Dedifferentiated amniotic fluid mesenchymal stem cell (primary cell): ENCODE results near the gene PSME4.
"Not testable (repeated sequence)": the region's sequence is repeated elsewhere in the genome, so short reads cannot be mapped to it uniquely, and the experiment has no call there.

Source experiments
- DNase-seq: peaks from one replicate; pipeline ENCODE4 v3.0.0-alpha.2; 2016; ENCODE audit errors: extremely low spot score

PSME4 gene

DNA sequence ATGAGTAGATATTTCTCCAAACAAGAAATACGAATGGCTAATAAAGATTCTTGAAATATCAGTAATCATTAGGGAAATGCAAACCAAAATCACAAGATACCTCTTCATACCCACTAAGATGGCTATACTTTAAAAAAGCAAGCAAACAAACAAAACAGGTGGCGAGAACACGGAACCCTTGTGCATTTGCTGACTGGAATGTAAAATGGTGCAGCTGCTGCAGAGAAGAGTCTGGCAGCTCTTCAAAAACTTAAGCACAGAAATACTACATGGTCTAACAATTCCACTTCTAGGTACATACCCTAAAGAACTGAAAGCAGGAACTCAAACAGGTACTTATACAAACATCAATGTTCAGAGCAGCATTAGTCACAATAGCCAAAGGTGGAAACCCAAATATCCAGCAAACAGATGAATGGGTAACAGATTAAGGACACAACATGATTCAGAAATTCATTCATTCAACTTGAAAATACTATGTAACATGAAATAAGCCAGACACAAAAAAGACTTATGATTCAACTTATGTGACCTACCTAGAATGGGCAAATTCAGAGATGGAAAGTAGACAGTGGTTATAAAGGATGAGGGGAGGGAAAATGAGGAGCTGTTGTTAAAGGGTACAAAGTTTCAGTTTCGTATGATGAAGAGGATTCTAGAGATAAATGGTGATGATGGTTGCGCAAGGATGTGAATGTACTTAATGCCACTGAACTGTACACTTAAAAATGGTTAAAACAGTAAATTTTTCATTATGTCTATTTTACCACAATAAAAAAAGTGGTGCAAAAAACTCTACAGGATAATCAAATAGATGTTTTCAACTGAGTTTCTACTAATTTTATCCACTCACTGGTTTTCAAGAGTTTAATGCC, 84.2 kb downstream of the PSME4 start:
- DNase-seq: no peak

DNA sequence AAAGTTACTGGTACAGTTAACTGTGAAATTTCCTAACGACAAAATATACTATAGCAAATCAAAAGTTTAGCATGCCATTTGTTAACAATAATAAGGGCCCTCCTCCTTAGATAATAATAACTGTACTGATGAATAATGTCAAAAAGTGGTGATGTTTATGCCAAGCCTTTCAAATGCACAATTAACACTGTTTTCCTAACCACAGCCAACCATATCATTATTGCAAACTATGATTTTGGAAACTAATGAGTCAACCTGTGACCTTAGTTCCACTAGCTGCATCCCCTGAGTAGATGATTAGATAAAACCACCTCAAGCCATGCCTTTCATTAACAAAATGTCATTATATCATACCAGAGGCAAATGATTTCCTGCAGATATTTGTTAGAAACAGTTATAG, 85.9 kb downstream of the PSME4 start:
- no peak for DNase-seq

DNA sequence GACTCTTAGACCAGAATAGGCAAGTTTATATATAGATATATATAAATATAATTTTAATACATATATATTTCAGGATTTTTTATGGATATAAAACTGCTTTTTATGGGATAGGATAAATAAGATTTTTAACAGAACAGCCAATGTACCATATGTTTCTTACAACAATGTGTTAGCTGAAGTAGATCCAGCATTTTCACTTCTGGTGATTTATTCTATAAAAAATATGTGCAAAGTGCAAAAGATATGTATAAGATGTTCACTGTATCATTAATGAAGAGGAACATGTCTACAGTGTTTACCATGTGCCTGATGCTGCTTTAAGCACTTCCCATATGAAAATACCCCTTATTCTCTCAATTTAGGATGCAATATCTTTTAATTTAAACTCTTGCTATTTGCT, 88.8 kb downstream of the PSME4 start:
- DNase-seq: no peak

DNA sequence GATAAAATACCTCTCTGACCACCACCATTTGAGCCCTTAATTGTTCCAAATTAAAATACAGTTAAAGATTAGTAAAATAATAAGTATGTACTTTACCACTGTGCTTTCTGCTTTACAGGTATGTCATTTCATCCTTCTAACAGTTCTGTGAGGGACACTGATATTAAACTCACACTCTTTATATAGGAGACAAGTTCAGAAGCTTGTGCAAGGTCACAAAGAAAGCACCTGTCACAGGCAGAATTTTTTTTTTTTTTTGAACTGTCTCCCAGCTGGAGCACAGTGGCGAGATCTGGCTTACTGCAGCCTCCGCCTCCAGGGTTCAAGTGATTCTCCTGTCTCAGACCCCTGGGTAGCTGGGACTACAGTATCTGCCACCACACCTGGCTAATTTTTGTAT, 89.4 kb downstream of the PSME4 start:
- DNase-seq: no peak

DNA sequence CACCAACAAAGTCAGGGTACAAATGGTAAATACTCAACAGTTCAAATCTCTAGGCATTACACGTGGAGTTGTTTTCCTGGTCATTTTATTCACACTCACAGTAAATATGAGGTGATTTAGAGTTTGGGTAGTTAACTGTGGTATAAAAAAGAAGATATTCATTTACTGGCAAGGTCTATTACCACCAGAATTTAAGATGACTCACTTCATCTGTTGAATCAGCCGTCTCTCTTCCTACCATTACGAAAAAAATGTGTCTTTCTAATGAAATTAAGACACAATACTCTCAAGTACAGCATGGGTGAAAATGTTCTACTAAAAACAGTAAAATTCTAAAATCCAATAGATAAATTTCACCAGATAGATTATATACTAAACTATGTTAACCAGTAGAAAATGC, 90.0 kb downstream of the PSME4 start:
- peak; percentile 28 for DNase-seq

DNA sequence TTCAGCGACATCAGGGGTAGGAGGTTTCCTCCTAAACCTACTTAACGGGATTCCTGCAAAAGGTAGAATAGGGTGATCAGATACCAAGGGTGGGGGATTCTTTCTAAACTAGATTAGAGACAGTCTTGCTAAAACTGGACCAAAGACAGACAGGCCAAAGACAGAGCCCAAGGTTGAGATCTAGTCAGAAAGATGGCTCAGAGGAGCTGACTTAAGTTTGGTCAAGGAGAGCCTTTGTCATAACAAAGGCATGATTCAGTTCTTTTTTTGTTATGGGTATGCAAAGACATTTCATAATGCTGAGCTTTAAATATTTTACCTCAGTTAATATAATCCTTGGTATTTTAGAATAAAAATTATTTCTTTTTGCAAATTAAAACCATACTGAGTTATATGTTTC, 93.2 kb downstream of the PSME4 start:
- no peak for DNase-seq

DNA sequence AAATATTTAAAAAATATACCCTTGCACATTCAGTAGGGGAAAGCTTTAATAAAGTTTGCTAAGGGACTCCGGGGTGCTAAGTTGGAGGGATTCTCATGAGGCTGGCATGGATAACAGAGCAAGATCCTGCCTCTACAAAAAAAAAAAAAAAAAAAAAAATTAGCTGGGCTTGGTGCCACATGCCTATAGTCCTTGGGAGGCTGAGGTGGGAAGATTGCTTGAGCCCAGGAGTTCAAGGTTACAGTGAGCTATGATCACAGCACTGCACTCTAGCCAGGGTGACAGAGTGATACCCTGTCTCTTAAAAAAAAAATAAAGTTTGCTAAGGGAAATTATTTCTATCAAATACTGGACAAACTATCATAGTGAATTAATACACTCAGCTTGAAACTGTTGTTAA, 93.7 kb downstream of the PSME4 start:
- no peak for DNase-seq

DNA sequence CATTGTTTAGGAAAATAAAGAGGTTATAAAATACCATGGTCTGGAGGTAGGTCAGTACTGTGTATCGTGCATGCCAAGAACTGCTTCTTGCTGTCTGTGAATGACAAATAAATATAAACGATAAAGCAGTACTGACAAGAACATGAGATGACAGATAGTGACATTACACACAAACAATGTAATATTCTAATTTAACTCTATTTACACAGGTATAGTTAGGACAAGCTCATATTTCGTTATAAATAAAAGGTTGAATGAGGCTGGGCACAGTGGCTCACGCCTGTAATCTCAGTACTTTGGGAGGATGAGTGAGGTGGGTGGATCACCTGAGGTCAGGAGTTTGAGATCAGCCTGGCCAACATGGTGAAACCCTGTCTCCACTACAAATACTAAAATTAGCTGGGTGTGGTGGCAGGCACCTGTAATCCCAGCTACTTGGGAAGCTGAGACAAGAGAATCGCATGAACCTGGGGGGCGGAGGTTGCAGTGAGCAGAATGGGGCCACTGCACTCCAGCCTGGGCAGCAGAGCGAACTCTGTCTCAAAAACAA, 96.3 kb downstream of the PSME4 start:
- DNase-seq: no peak

DNA sequence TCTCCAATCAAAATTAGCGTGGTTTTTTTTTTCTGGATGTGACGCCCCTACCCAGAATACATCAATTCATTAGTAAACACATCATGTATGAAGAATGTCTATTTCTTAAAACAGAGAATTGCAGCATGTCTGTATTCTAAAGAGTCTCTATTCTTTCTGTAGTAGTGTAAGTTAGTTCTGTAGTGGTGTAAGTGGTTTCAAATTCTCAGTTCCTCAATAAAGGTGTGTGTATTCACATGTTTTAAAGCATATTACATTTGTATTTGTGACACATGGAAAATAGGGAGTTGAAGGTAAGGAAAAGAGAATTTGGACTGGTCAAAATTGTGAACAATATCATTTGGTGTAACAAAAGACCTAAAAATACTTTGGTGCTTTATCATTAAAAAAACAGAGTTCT, 103.0 kb downstream of the PSME4 start:
- DNase-seq: no peak

DNA sequence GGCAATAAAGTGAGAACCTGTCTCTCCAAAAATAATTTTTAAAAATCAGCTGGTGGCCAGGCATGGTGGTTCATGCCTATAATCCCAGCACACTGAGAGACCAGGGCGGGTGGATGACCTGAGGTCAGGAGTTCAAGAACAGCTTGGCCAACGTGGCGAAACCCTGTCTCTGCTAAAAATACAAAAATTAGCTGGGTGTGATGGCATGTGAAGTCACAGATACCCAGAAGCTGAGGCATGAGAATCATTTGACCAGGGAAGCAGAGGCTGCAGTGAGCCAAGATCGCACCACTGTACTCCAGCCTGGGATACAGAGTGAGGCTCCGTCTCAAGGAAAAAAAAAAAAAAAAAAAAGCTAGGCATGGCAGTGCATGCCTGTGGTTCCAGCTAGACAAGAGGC, 103.6 kb downstream of the PSME4 start:
- no peak for DNase-seq

DNA sequence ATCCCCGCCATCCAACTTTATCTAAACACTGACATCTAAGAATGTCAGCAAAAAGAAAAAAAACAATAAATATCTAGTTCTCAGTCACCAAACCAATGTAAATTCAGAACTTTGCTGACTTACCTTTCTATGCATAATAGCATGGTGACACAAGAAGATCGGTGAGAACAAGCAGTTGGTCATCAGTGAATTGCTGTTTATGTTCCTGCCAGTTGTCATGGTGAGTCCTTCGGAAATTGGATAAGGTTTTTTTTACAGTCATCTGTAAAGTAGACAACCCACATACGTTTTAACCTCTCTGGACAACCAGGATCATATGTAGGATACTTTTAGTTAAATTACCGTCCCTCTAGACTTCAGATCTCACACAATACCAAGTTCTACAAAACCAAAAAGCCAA, 104.8 kb downstream of the PSME4 start:
- DNase-seq: no peak

DNA sequence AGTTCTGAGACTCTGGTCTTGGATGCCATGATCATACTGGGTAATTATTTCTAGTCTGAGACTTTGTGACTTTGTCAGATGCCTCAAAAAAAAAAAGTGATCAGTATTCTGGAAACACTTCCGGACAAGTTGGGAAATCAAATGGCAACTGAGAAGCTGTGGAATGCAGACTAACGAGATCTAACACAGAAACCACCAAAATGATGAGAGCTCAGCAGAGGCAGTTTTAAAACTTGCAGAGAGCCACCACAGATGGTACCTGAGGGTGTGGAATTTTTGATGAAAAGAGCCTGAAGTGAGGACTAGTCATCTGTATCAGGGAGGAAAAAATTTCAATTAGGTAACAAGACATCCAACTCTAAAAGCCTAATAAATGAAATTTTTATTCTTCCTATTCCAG, 105.5 kb downstream of the PSME4 start:
- DNase-seq: no peak

DNA sequence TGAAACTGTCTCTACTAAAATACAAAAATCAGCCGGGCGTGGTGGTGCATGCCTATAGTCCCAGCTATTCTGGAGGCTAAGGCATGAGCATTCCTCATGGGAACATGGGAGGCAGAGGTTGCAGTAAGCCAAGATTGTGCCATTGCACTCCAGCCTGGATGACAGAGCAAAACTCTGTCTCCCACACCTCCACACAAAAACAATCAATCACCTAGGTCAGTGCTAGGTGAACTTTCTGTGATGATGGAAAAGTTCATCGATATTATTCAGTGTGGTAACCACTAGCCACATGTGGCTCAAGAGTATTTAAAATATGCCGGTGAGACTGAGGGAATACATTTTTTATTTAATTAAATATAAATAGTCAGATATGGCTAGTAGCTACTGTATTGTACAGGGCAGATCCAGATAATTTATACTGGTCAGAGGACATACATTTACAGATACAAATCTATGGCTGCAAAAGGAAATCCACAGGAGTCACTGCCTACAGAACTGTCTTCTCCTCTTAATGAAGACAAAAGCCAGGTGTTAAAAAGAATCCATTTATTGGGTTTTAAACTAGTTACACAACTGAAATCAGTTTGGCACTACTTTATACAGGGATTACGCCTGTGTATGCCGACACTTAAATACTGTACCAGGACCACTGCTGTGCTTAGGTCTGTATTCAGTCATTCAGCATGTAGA, 107.1 kb downstream of the PSME4 start:
- DNase-seq: no peak

DNA sequence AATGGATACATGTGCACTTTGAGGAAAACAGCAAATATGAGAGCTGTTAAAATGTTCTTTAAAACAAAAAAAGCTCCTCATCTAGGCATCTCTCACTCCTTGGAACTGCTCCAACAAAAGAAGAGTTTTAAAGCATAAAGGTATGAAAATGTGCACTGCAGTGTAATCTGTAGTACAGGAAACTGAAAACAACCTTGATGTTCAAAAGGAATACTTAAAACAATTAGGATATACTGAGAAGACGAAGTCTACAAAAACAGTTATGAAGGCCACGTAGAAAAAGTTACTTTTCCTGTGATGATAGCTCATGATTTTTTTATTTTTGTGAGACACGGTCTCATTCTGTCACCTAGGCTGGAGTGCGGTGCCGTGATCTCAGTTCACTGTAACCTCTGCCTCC, 109.0 kb downstream of the PSME4 start:
- no peak for DNase-seq

DNA sequence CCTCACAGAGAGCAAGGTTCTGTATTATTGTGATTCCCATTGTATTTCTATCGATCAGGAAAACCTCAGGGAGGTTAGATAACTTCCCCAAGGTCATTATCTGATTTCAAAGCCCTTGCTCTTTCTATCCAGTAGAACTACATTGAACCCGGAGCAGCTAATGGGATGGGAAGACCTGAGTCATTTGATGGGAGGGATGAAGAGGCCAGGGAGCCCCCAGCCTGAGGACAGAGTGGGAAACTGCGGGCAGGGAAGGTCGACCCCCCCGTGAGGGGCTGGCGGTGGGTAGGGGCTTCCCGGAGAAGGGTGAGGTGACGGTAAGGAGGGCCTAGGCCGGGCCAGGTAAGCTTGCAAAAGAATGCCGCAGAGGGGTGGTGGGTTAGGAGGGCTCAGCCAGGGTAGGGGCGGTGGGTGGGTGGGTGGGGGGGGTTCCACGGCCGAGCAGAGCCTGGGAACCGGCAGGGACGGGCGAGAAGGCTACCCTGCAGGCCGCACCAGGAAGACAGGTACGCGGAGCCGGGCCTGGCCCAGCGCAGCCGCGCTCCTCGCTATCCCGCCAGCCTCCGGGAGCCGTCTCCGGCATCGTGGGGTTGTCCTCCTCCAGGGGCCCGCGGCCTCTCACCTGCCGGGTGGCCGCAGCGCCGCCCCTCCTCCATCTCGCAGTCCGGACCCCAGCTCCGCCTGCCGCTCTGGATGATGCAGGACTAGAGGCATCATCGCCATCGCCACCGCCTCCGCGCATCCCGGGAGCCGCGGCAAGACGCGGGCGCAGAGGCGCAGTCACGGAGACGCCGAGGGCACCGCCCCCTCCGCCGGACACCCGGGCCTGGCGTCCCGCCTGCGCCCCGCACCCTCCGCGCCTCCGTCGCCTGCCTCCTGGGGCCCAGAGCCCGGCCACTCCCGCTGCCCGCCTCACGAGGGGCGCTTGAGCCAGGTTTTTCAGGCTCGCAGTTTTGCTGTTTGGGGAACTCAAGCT, 111.3 kb downstream of the PSME4 start, which contains the start of gene GPR75:
Gene GPR75, minus strand, starts transcription at position 762 of the 976 bp plus-strand sequence. CDS start 5,211 bp downstream, outside the sequence.
- DNase-seq: no peak

DNA sequence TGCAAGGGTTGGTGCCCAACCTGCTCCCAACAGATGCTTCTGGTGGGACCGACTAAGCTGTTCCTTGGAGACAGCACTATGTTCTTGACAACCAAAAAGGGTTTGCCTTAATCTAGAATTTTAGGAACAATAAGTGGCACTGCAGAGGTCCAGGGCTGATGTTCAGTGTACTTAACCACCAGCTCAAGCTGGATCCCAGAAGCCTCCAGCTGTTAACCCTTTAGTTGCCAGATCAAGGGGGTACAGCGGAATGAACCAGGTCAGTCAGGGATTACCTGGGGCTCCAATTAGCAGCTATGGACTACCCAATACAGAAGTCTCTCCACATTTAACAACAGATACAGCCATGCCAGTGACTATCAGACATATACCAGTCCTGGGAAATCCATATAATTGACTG, 114.5 kb downstream of the PSME4 start:
- DNase-seq: no peak

DNA sequence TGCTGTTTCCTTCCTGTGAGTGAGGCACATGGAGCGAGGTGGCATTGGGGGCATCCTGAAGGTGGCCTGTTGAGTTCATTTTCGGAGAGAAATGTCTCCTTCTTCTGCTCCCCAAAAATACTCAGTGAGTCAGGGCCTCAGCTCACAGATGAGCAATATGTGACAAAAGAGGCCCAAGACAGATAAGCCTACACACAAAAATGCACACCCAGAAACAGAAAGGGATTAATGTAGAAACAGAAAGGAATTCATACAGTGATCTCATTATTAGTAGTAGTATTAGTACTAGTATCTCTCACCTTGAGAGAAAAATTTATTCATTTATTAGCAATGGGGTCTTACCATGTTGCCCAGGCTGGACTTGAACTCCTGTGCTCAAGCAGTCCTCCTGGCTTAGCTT, 116.1 kb downstream of the PSME4 start:
- DNase-seq: no peak

DNA sequence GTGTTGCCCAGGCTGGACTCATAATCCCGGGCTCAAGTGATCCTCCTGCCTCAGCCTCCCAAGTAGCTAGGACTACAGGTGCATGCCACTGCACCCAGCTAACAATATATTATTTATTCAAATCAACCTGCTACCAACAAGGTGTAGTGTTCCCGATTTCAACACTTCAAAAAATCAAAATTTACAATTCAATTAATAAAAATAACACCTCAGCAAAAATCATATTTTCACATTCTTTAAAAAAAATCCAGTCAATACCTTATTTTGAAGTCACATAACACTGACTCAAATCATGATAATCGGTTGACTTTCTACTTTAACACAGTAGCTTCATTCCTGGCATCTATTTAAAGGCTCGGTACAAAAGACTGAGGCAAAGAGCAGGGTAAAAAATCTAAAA, 118.3 kb downstream of the PSME4 start:
- no peak for DNase-seq

DNA sequence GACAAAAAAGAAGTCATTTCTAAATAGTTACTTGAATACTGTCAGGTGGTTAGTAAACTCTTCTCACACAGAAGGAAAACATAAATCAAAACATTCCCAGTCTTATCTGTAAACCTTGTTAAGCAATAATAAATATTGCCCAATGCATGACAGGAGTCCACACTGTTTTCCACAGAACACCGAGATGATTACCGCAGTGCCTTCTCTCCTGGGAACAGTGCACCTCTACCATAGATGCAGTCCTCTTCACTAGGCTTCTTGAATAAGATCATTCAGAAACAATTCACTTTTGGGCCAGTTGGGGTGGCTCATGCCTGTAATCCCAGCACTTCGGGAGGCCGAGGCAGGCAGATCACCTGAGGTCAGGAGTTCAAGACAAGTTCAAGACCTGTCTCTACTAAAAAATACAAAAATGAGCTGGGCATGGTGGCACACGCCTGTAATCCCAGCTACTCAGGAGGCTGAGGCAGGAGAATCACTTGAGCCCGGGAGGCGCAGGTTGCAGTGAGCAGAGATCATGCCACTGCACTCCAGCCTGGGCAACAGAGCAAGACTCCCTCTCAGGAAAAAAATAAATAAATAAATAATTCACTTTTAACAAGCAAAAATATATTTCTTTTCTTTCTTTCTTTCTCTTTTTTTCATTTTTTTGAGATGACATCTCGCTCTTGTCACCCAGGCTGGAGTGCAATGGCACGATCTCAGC, 119.6 kb downstream of the PSME4 start:
- not testable (repeated sequence) for DNase-seq

DNA sequence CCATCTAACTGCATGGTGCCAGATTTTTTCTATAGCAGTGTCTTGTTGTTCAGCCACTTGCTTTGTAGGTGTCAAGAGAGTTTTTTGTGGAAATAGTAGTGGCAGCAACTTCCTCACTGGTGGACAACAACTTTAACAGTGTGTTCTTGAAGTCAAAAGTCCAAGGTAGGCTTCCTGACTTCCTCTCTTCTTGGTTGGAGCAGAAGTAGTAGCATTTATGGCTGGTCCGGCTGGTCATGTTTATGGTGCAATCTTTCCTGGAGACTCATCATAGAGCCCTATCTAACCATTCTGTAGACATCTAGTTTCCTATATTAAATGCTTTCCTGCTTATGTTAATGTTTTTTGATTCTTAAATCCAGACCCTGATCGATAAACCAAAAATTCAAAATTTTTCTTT, 122.7 kb downstream of the PSME4 start:
- no peak for DNase-seq

DNA sequence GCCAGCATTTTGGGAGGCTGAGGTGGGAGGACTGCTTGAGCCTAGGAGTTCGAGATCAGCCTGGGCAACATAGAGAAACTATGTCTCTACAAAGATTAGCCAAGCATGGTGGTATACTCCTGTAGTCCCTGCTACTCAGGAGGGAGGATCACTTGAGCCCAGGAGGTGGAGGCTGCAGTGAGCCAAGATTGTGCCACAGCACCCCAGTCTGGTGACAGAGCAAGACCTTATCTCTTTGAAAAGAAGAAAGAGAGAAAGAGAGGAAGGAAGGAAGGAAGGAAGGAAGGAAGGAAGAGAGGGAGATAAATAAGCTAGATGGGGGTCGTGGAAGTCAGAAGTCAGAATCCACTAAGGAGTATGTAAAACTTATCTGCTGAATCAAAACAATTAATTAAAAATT, 127.2 kb downstream of the PSME4 start:
- no peak for DNase-seq
